AG04449 (cell line): ENCODE data around the gene BCL2L1.

Source experiments
- CTCF ChIA-PET: fragments of 350-600 bp; formaldehyde crosslinking; extraction: SDS; loops from one replicate; lab custom pipeline; 2021; ENCODE audit warnings: antibody characterized with exemption; lab: Yijun Ruan, JAX
- POLR2A ChIA-PET: fragments of 400-600, 350-600 bp; formaldehyde crosslinking; extraction: SDS; loops from one replicate; lab custom pipeline; 2020; ENCODE audit warnings: antibody characterized with exemption, inconsistent platforms; lab: Yijun Ruan, JAX
- DNase-seq: peaks from one replicate; pipeline ENCODE4 v3.0.0-alpha.2; 2010; ENCODE audit warnings: low read depth, low spot score
- H3K4me3 ChIP-seq: 2 replicates; pipeline ENCODE4 v1.5.1; 2011; ENCODE audit warnings: low read depth, mild to moderate bottlenecking, control low read depth, low read length
- CTCF ChIP-seq: IDR thresholded peaks from one replicate; pipeline ENCODE4 v1.5.1; 2011; ENCODE audit warnings: mild to moderate bottlenecking, moderate library complexity, low read length, control low read depth, inconsistent platforms; ENCODE audit not compliant: insufficient read depth; ENCODE audit errors: missing control alignments

The BCL2L1 gene

GRCh38 chr20:31685853-31686643 lies 36.6 kb downstream of the BCL2L1 start:
- CTCF ChIA-PET: interaction anchor here (1.0 to 5.5 kb wide), 3 partner anchors 24 to 116 kb away, joined by 3 to 29 read pairs (median 17); no protein-coding TSS in a partner anchor
- no peak for TF ChIP-seq CTCF
- POLR2A ChIA-PET: no interaction called here
- H3K4me3 ChIP-seq: no peak overlapping the region
- no peak for DNase-seq

GRCh38 chr20:31684153-31685015 lies 38.3 kb downstream of the BCL2L1 start:
- ChIA-PET POLR2A (no interaction called here), CTCF (interaction anchor here (0.9 to 5.5 kb wide), 6 partner anchors 9 to 50 kb away, joined by 3 to 29 read pairs (median 4); no protein-coding TSS in a partner anchor)
- TF ChIP-seq CTCF: no peak
- DNase-seq: no peak
- H3K4me3 ChIP-seq: no peak overlapping the region

- POLR2A ChIA-PET: no interaction called here
- no peak overlapping the region for H3K4me3 ChIP-seq
- no peak for DNase-seq
- TF ChIP-seq CTCF: no peak
- CTCF ChIA-PET: interaction anchor here (0.8 to 5.5 kb wide), 5 partner anchors 18 to 49 kb away, joined by 3 to 29 read pairs (median 4); no protein-coding TSS in a partner anchor
These were observed 39.7 kb downstream of the BCL2L1 start for GRCh38 chr20:31682927-31683326.

GRCh38 chr20:31682352-31682751 lies 40.3 kb downstream of the BCL2L1 start:
- ChIA-PET POLR2A (no interaction called here), CTCF (interaction anchor here (0.8 to 5.5 kb wide), 3 partner anchors 17 to 42 kb away, joined by 3 to 29 read pairs (median 4); no protein-coding TSS in a partner anchor)
- DNase-seq: no peak
- H3K4me3 ChIP-seq: no peak overlapping the region
- TF ChIP-seq CTCF: no peak

GRCh38 chr20:31681769-31682168 lies 40.9 kb downstream of the BCL2L1 start:
- H3K4me3 ChIP-seq: no peak overlapping the region
- POLR2A ChIA-PET: no interaction called here
- CTCF ChIA-PET: interaction anchor here (1.3 to 5.5 kb wide), 2 partner anchors 20 to 42 kb away, joined by 4 to 29 read pairs; no protein-coding TSS in a partner anchor
- TF ChIP-seq CTCF: no peak
- no peak for DNase-seq
